ENCODE data around the gene ULBP2. TPM values are rescaled to one million over a fixed set of nuclear protein-coding genes. Genes with fewer than 3 reads are reported as not detected.
A peak's percentile ranks its signal among the peaks of the same experiment; 100 is the strongest.

Gene ULBP2
- total RNA-seq, 1 experiment from 2014 or later: not detected

- no peak for TF ChIP-seq CTCF (conservative IDR thresholded peaks at IDR 0.05)
- no peaks in the 10 kb centered on the region for H4K20me1 ChIP-seq (ENCODE audit: control insufficient read depth, insufficient read depth, insufficient read length)
These were observed 16.4 kb upstream of the ULBP2 start for GRCh38 chr6:149925253-149925973.

More at GRCh38 chr6:149925253-149925973, 16.4 kb upstream of the ULBP2 start:
- Histone ChIP-seq H2BK5ac (ENCODE audit: insufficient read length, low read length) (no peak overlapping the region), H3K9me3 (ENCODE audit: control insufficient read depth, low read depth, low read length) (no peaks in the 10 kb centered on the region), H4K91ac (ENCODE audit: insufficient read length, low read depth, low read length) (no peak overlapping the region), H4K8ac (replicated peaks; ENCODE audit: insufficient read length, low read depth, low read length) (no peak overlapping the region), H2BK15ac (ENCODE audit: low read depth, low read length) (no peak overlapping the region), H3K27ac (ENCODE audit: insufficient read length, low read depth, low read length) (no peak overlapping the region), H2AK5ac (ENCODE audit: insufficient read length, low read length) (no peak overlapping the region), H2BK20ac (ENCODE audit: low read depth, low read length, poor library complexity, severe bottlenecking) (no peak overlapping the region), H3K18ac (ENCODE audit: insufficient read length, low read depth, low read length) (no peak overlapping the region), H3K4me1 (ENCODE audit: insufficient read depth, low read length) (no peaks in the 10 kb centered on the region), H3K27me3 (ENCODE audit: insufficient read depth, low read length) (peaks cover 47% of the 10 kb centered on the region), H3K14ac (ENCODE audit: insufficient read depth, low read length) (no peak overlapping the region; the same call in 1 of the 2 replicates), H4K5ac (ENCODE audit: insufficient read length, low read depth, low read length) (no peak overlapping the region), H3K56ac (ENCODE audit: insufficient read length, low read depth, low read length) (no peak overlapping the region), H2BK120ac (ENCODE audit: low read depth, low read length, poor library complexity, severe bottlenecking) (no peak overlapping the region), H3K23ac (ENCODE audit: insufficient read length, low read depth, low read length) (no peak overlapping the region), H3K9ac (ENCODE audit: extremely low read depth, insufficient read length, low read length) (no peak overlapping the region), H2BK12ac (ENCODE audit: insufficient read length, low read depth, low read length) (no peak overlapping the region), H3K4me2 (ENCODE audit: insufficient read depth, insufficient read length, low read length) (peak overlapping the region; percentile 41), H3K23me2 (ENCODE audit: insufficient read length, low read depth, low read length, poor library complexity, severe bottlenecking) (peaks cover 19% of the 10 kb centered on the region), H3K79me2 (ENCODE audit: insufficient read depth, low read length) (no peaks in the 10 kb centered on the region), H2AFZ (ENCODE audit: low read length) (no peak overlapping the region), H3K4ac (ENCODE audit: low read depth, low read length) (no peak overlapping the region), H3K79me1 (ENCODE audit: insufficient read depth, low read depth, low read length, poor library complexity, severe bottlenecking) (no peaks in the 10 kb centered on the region), H3T11ph (ENCODE audit: low read length) (no peak overlapping the region)
- Mint-ChIP-seq H3K4me3 (peak overlapping the region; percentile 72 to 73), H3K36me3 (ENCODE audit: insufficient read depth in 1 of 3, low read depth in 3 of 3) (no peaks in the 10 kb centered on the region; a peak in 1 of 7 replicates), H3K27ac (no peak overlapping the region), H3K27me3 (ENCODE audit: low read depth) (peaks cover 95% of the 10 kb centered on the region), H3K9me3 (peaks cover 4 to 6% of the 10 kb centered on the region in 2 experiments; a peak in 4 of 5 replicates), H3K4me1 (peaks cover 12 to 19% of the 10 kb centered on the region in 2 experiments)
- no peak for DNase-seq
- no CpG with 5 or more reads among the region's 34 CpGs for WGBS (ENCODE audit: extremely low coverage, insufficient read length, low lambda C conversion rate)

Measured in H9 (cell line).